ENCODE data around the gene CACNB2. TPM values are rescaled to one million over a fixed set of nuclear protein-coding genes. Genes with fewer than 3 reads are reported as not detected.

Gene CACNB2
- total RNA-seq, 2 donors from 2014 or later = 1.9 to 4.6 TPM

- no peak overlapping the region for H3K9ac ChIP-seq (ENCODE audit: extremely low read depth, low read length, poor library complexity, severe bottlenecking)
- no peaks in the 10 kb centered on the region for H3K9me3 ChIP-seq (ENCODE audit: control insufficient read depth, low read length)
- H3K9me3 Mint-ChIP-seq = no peaks in the 10 kb centered on the region
- no peaks in the 10 kb centered on the region for H3K4me1 Mint-ChIP-seq
- no peak overlapping the region for H3K4me3 Mint-ChIP-seq
- H3K4me1 ChIP-seq (ENCODE audit: control insufficient read depth, insufficient read depth, low read length) = no peaks in the 10 kb centered on the region
- TF ChIP-seq CTCF (conservative IDR thresholded peaks at IDR 0.05) = no peak
- no peaks in the 10 kb centered on the region for H3K36me3 Mint-ChIP-seq (ENCODE audit: low read depth)
- no peak overlapping the region for H3K4me3 ChIP-seq (ENCODE audit: low read length)
- H3K27ac Mint-ChIP-seq = no peak overlapping the region
- H3K36me3 ChIP-seq (ENCODE audit: control insufficient read depth, insufficient read depth, low read length) = no peaks in the 10 kb centered on the region
- H3K27me3 ChIP-seq (ENCODE audit: control insufficient read depth, insufficient read depth, low read length, poor library complexity, severe bottlenecking) = peaks cover 8% of the 10 kb centered on the region
- no peak for DNase-seq
- WGBS, 2 experiments (ENCODE audit: insufficient coverage in 1 of 2, insufficient read length in 1 of 2) = 73 to 85% methylated on average over 2 to 3 of the region's 3 CpGs
- peaks cover 3% of the 10 kb centered on the region for H3K27me3 Mint-ChIP-seq (ENCODE audit: insufficient read depth)
- H3K27ac ChIP-seq (ENCODE audit: low read depth, low read length) = no peak overlapping the region
These were observed 338.1 kb downstream of the CACNB2 start for GRCh38 chr10:18478354-18478753.

DNA sequence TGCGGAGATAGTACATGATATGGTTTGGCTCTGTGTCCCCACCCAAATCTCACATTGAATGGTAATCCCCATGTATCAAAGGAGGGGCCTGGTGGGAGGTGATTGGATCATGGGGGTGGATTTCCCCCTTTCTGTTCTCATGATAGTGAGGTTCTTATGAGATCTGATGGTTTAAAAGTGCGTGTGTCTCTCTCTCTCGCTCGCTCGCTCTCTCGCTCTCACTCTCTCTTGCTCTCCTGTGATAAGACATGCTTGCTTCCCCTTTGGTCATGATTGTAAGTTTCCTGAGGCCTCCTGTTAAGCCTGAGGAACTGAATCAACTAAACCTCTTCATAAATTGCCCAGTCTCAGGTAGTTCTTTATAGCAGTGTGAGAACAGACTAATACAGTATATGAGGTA, 339.3 kb downstream of the CACNB2 start:
- Histone ChIP-seq H3K27me3 (ENCODE audit: control insufficient read depth, insufficient read depth, low read length, poor library complexity, severe bottlenecking) (peaks cover 8% of the 10 kb centered on the region), H3K36me3 (ENCODE audit: control insufficient read depth, insufficient read depth, low read length) (no peaks in the 10 kb centered on the region), H3K9me3 (ENCODE audit: control insufficient read depth, low read length) (no peaks in the 10 kb centered on the region), H3K27ac (ENCODE audit: low read depth, low read length) (no peak overlapping the region), H3K4me1 (ENCODE audit: control insufficient read depth, insufficient read depth, low read length) (no peaks in the 10 kb centered on the region), H3K4me3 (ENCODE audit: low read length) (no peak overlapping the region), H3K9ac (ENCODE audit: extremely low read depth, low read length, poor library complexity, severe bottlenecking) (no peak overlapping the region)
- WGBS, 2 experiments (ENCODE audit: insufficient coverage in 1 of 2, insufficient read length in 1 of 2) = 95 to 100% methylated on average over 1 to 6 of the region's 6 CpGs
- Mint-ChIP-seq H3K27me3 (ENCODE audit: insufficient read depth) (peaks cover 3% of the 10 kb centered on the region), H3K27ac (no peak overlapping the region), H3K9me3 (no peaks in the 10 kb centered on the region), H3K4me1 (no peaks in the 10 kb centered on the region), H3K36me3 (ENCODE audit: low read depth) (no peaks in the 10 kb centered on the region), H3K4me3 (no peak overlapping the region)
- no peak for DNase-seq
- TF ChIP-seq CTCF (conservative IDR thresholded peaks at IDR 0.05) = no peak

DNA sequence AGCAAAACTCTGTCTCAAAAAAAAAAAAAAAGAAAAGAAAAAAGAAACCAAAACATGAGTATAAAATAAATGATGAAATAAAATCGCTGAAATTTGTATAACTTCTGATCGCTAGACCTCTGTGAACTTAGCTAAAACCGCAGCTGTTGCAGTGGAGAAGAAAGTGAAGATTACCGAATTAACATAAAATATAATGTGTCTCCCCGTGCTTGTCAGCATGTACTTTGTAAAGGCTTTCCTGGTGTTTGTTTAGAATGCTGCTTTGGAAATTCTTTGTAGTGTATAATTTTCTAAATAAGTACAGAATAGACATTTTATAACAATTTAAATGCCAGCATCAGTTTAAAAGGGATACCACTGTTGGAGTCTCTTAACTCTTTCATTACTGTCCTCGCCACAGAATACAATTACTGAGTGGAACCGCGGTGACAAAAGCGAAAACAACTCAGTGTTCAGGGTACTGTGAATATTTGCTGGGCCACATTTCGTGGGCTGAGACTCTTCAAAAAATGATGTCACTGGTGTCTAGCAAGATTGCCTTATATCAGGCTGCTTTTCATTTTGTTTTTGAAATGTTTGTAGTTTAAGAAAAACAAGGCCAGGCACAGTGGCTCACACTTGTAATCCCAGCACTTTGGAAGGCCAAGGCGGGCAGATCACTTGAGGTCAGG, 343.4 kb downstream of the CACNB2 start:
- Mint-ChIP-seq H3K9me3 (no peaks in the 10 kb centered on the region), H3K36me3 (ENCODE audit: low read depth) (no peaks in the 10 kb centered on the region), H3K27ac (no peak overlapping the region), H3K27me3 (ENCODE audit: insufficient read depth) (peaks cover 3% of the 10 kb centered on the region), H3K4me1 (no peaks in the 10 kb centered on the region), H3K4me3 (no peak overlapping the region)
- Histone ChIP-seq H3K4me1 (ENCODE audit: control insufficient read depth, insufficient read depth, low read length) (no peaks in the 10 kb centered on the region), H3K27me3 (ENCODE audit: control insufficient read depth, insufficient read depth, low read length, poor library complexity, severe bottlenecking) (no peaks in the 10 kb centered on the region), H3K36me3 (ENCODE audit: control insufficient read depth, insufficient read depth, low read length) (no peaks in the 10 kb centered on the region), H3K4me3 (ENCODE audit: low read length) (no peak overlapping the region), H3K9me3 (ENCODE audit: control insufficient read depth, low read length) (no peaks in the 10 kb centered on the region), H3K27ac (ENCODE audit: low read depth, low read length) (no peak overlapping the region), H3K9ac (ENCODE audit: extremely low read depth, low read length, poor library complexity, severe bottlenecking) (no peak overlapping the region)
- DNase-seq = no peak
- TF ChIP-seq CTCF (conservative IDR thresholded peaks at IDR 0.05) = no peak
- 88 to 92% methylated on average over 7 to 11 of the region's 11 CpGs for whole genome bisulfite sequencing, 2 experiments (ENCODE audit: insufficient coverage in 1 of 2, insufficient read length in 1 of 2)

All from endodermal cell (in vitro differentiated cells).